Liver (tissue), 9 donors: ENCODE data around the gene KCNJ10. TPM values are rescaled to one million over a fixed set of nuclear protein-coding genes. Genes with fewer than 3 reads are reported as not detected.

Source experiments
- DNase-seq: peaks from one replicate; pipeline ENCODE4 v3.0.0-alpha.2; 2017; ENCODE audit warnings: low spot score
- H3K27ac ChIP-seq, 2 donors: one replicate each; pipeline ENCODE4 v1.7.0; 2013; ENCODE audit warnings: inconsistent platforms in 2 of 2, low read length in 2 of 2, control low read depth in 1 of 2, low read depth in 1 of 2, mild to moderate bottlenecking in 1 of 2
- H3K27me3 ChIP-seq, 4 donors: one replicate each; pipeline versions ENCODE4 v1.6.1 to v1.7.0; 2013; ENCODE audit warnings: low read length in 3 of 4, inconsistent platforms in 1 of 4, mild to moderate bottlenecking in 1 of 4, moderate library complexity in 1 of 4; ENCODE audit not compliant: control insufficient read depth in 4 of 4, insufficient read depth in 4 of 4
- H3K36me3 ChIP-seq, 4 donors: one replicate each; pipeline versions ENCODE4 v1.6.1 to v1.7.0; 2013; ENCODE audit warnings: low read length in 3 of 4, mild to moderate bottlenecking in 3 of 4, low read depth in 1 of 4, moderate library complexity in 1 of 4; ENCODE audit not compliant: control insufficient read depth in 4 of 4, insufficient read depth in 3 of 4
- H3K4me1 ChIP-seq, 4 donors: one replicate each; pipeline versions ENCODE4 v1.6.1 to v1.7.0; 2013; ENCODE audit warnings: low read length in 3 of 4, mild to moderate bottlenecking in 3 of 4, moderate library complexity in 1 of 4; ENCODE audit not compliant: control insufficient read depth in 4 of 4, insufficient read depth in 4 of 4
- H3K4me3 ChIP-seq, 3 donors: one replicate each; pipeline versions ENCODE4 v1.6.1 to v1.7.0; 2013; ENCODE audit warnings: low read length in 3 of 3, control low read depth in 1 of 3, low read depth in 1 of 3, mild to moderate bottlenecking in 1 of 3
- H3K9ac ChIP-seq, 2 donors: one replicate each; pipeline ENCODE4 v1.7.0; 2013; ENCODE audit warnings: low read length in 2 of 2, mild to moderate bottlenecking in 2 of 2, moderate library complexity in 2 of 2, control low read depth in 1 of 2, low read depth in 1 of 2
- H3K9me3 ChIP-seq, 4 donors: one replicate each; pipeline versions ENCODE4 v1.6.1 to v1.7.0; 2013; ENCODE audit warnings: low read length in 3 of 4; ENCODE audit not compliant: control insufficient read depth in 4 of 4
- EGR1 ChIP-seq, 2 donors: IDR thresholded peaks; 2 replicates each; pipeline ENCODE4 v1.6.1; 2016 to 2018; ENCODE audit warnings: antibody characterized with exemption in 2 of 2, low read depth in 2 of 2
- FOXA1 ChIP-seq: IDR thresholded peaks from 2 replicates; pipeline ENCODE4 v1.6.1; 2016; ENCODE audit warnings: antibody characterized with exemption
- FOXA2 ChIP-seq: IDR thresholded peaks from 2 replicates; pipeline ENCODE4 v1.6.1; 2016; ENCODE audit warnings: antibody characterized with exemption
- GABPA ChIP-seq, 2 donors: IDR thresholded peaks in 1 of 2; conservative IDR thresholded peaks in 1 of 2; 2 replicates each; pipeline ENCODE4 v1.6.1; 2016; ENCODE audit warnings: antibody characterized with exemption in 2 of 2, mild to moderate bottlenecking in 1 of 2, moderate library complexity in 1 of 2
- HNF4A ChIP-seq, 2 donors: conservative IDR thresholded peaks; 2 replicates each; pipeline ENCODE4 v1.6.1; 2016; ENCODE audit warnings: antibody characterized with exemption in 2 of 2, mild to moderate bottlenecking in 2 of 2
- HNF4G ChIP-seq: IDR thresholded peaks from 2 replicates; pipeline ENCODE4 v1.6.1; 2016; ENCODE audit warnings: antibody characterized with exemption
- JUND ChIP-seq, 2 donors: IDR thresholded peaks; 2 replicates each; pipeline ENCODE4 v1.6.1; 2016; ENCODE audit warnings: antibody characterized with exemption in 2 of 2
- MAX ChIP-seq: IDR thresholded peaks from 2 replicates; pipeline ENCODE4 v1.6.1; 2016; ENCODE audit warnings: antibody characterized with exemption
- NR2F2 ChIP-seq: IDR thresholded peaks from 2 replicates; pipeline ENCODE4 v1.6.1; 2016; ENCODE audit warnings: antibody characterized with exemption
- RAD21 ChIP-seq, 2 donors: IDR thresholded peaks; 2 replicates each; pipeline ENCODE4 v1.6.1; 2016; ENCODE audit warnings: antibody characterized with exemption in 2 of 2, mild to moderate bottlenecking in 2 of 2
- RXRA ChIP-seq, 2 donors: IDR thresholded peaks; 2 replicates each; pipeline ENCODE4 v1.6.1; 2017 to 2018; ENCODE audit warnings: antibody characterized with exemption in 2 of 2, mild to moderate bottlenecking in 1 of 2
- SP1 ChIP-seq: IDR thresholded peaks from 2 replicates; pipeline ENCODE4 v1.6.1; 2018; ENCODE audit warnings: antibody characterized with exemption, mild to moderate bottlenecking
- TAF1 ChIP-seq: conservative IDR thresholded peaks from 2 replicates; pipeline ENCODE4 v1.6.1; 2016; ENCODE audit warnings: antibody characterized with exemption, mild to moderate bottlenecking
- YY1 ChIP-seq: IDR thresholded peaks from 2 replicates; pipeline ENCODE4 v1.6.1; 2016; ENCODE audit warnings: antibody characterized with exemption, mild to moderate bottlenecking
- WGBS: extraction: QIAGEN DNeasy Blood & Tissue Kit; methylation state at CpG from one replicate; pipeline ENCODE4 v1.1.7; 2013; 5-methylcytosine and 5-hydroxymethylcytosine counted together
- polyA plus RNA-seq, 2 donors: library from polyadenylated mRNA; stranded (reverse) in 1 of 2; unstranded in 1 of 2; fragments of 200-250 nt in 1 of 2; fragments of >200 nt in 1 of 2; fragmentation: Nextera tagmentation in 1 of 2; extraction: Ambion mirVana in 1 of 2; gene quantifications; one replicate each; pipeline versions ENCODE4 v1.2.1 to v1.2.3, GENCODE V29; 2013 to 2015
- total RNA-seq, 2 donors: library from RNA; depleted of rRNA; stranded (reverse); fragments of >200 nt; gene quantifications; one replicate each; pipeline ENCODE4 v1.2.3, GENCODE V29; 2014
- TF ChIP-seq, protein P1 (sequence below): fragments of 150-350 bp; IDR thresholded peaks from 2 replicates; pipeline ENCODE4 v1.5.1; 2017; ENCODE audit warnings: improper control_type of control experiment, low read depth, low read length; ENCODE audit not compliant: missing input control
- TF ChIP-seq, protein P2 (sequence below): IDR thresholded peaks from 2 replicates; pipeline ENCODE4 v1.6.1; 2016; ENCODE audit warnings: antibody characterized with exemption, mild to moderate bottlenecking
- TF ChIP-seq, protein P3 (sequence below): IDR thresholded peaks from 2 replicates; pipeline ENCODE4 v1.6.1; 2016; ENCODE audit warnings: antibody characterized with exemption
- TF ChIP-seq, protein P4 (sequence below): IDR thresholded peaks from 2 replicates; pipeline ENCODE4 v1.6.1; 2016; ENCODE audit warnings: antibody characterized with exemption
- donor health status: healthy.
- donor health status: healthy.
- donor health status: healthy.
- donor health status: healthy.
- donor health status: healthy.

KCNJ10 gene
- total and polyA plus RNA-seq, 4 donors: 0.48 to 1.6 (median 0.52) TPM

GRCh38 chr1:159983681-159984080 lies 86.3 kb downstream of the KCNJ10 start:
- Histone ChIP-seq H3K4me1 (peaks cover 0 to 3% (median 0%) of the 10 kb centered on the region in 4 donors), H3K9ac (no peak overlapping the region), H3K9me3 (no peaks in the 10 kb centered on the region), H3K27ac (no peak overlapping the region), H3K27me3 (no peaks in the 10 kb centered on the region), H3K36me3 (no peaks in the 10 kb centered on the region), H3K4me3 (no peak overlapping the region)
- WGBS: 79% methylated on average over 5 of the region's 5 CpGs
- DNase-seq: no peak
- TF ChIP-seq HNF4A (conservative IDR thresholded peaks at IDR 0.05): no peak
- no peak for TF ChIP-seq GABPA (IDR thresholded peaks at IDR 0.05 in 1 of 2, conservative IDR thresholded peaks at IDR 0.05 in 1 of 2)
- TF ChIP-seq, protein P1, sequence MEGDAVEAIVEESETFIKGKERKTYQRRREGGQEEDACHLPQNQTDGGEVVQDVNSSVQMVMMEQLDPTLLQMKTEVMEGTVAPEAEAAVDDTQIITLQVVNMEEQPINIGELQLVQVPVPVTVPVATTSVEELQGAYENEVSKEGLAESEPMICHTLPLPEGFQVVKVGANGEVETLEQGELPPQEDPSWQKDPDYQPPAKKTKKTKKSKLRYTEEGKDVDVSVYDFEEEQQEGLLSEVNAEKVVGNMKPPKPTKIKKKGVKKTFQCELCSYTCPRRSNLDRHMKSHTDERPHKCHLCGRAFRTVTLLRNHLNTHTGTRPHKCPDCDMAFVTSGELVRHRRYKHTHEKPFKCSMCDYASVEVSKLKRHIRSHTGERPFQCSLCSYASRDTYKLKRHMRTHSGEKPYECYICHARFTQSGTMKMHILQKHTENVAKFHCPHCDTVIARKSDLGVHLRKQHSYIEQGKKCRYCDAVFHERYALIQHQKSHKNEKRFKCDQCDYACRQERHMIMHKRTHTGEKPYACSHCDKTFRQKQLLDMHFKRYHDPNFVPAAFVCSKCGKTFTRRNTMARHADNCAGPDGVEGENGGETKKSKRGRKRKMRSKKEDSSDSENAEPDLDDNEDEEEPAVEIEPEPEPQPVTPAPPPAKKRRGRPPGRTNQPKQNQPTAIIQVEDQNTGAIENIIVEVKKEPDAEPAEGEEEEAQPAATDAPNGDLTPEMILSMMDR: no peak

DNA sequence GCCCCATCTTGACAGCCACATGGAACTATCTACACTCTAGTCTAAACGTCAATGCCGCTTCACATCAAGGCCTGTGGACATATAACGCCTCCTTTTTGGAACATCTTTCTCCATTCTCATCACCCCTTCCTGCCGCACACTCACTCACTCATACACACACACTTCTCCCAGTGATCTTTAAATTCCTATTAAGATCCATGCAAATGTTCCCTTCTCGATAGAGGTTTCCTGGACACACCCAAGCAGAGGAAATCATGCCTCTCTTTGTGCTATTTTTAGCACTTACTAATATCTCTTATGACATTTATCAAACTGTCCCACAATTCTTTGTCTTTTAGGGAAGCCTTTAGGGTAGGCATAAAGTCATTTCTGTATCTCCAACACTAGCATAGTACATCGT lies 87.7 kb downstream of the KCNJ10 start:
- H3K4me3 ChIP-seq: no peak overlapping the region
- DNase-seq: no peak
- H3K9ac ChIP-seq: no peak overlapping the region
- no peaks in the 10 kb centered on the region for H3K9me3 ChIP-seq
- H3K27ac ChIP-seq: no peak overlapping the region
- H3K36me3 ChIP-seq: no peaks in the 10 kb centered on the region
- peaks cover 0 to 3% (median 0%) of the 10 kb centered on the region in 4 donors for H3K4me1 ChIP-seq
- no peak for TF ChIP-seq GABPA (IDR thresholded peaks at IDR 0.05 in 1 of 2, conservative IDR thresholded peaks at IDR 0.05 in 1 of 2)
- TF ChIP-seq, protein P2, sequence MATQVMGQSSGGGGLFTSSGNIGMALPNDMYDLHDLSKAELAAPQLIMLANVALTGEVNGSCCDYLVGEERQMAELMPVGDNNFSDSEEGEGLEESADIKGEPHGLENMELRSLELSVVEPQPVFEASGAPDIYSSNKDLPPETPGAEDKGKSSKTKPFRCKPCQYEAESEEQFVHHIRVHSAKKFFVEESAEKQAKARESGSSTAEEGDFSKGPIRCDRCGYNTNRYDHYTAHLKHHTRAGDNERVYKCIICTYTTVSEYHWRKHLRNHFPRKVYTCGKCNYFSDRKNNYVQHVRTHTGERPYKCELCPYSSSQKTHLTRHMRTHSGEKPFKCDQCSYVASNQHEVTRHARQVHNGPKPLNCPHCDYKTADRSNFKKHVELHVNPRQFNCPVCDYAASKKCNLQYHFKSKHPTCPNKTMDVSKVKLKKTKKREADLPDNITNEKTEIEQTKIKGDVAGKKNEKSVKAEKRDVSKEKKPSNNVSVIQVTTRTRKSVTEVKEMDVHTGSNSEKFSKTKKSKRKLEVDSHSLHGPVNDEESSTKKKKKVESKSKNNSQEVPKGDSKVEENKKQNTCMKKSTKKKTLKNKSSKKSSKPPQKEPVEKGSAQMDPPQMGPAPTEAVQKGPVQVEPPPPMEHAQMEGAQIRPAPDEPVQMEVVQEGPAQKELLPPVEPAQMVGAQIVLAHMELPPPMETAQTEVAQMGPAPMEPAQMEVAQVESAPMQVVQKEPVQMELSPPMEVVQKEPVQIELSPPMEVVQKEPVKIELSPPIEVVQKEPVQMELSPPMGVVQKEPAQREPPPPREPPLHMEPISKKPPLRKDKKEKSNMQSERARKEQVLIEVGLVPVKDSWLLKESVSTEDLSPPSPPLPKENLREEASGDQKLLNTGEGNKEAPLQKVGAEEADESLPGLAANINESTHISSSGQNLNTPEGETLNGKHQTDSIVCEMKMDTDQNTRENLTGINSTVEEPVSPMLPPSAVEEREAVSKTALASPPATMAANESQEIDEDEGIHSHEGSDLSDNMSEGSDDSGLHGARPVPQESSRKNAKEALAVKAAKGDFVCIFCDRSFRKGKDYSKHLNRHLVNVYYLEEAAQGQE: no peak
- no peak for TF ChIP-seq NR2F2
- no peak for TF ChIP-seq RAD21 (IDR thresholded peaks at IDR 0.05)
- no peak for TF ChIP-seq TAF1
- no peak for TF ChIP-seq FOXA2
- no peak for TF ChIP-seq RXRA (IDR thresholded peaks at IDR 0.05)
- TF ChIP-seq EGR1 (IDR thresholded peaks at IDR 0.05; ENCODE audit: low read depth in 2 of 2): no peak
- TF ChIP-seq, protein P1: no peak
- TF ChIP-seq HNF4A (conservative IDR thresholded peaks at IDR 0.05): no peak
- TF ChIP-seq JUND (IDR thresholded peaks at IDR 0.05): no peak
- TF ChIP-seq HNF4G: no peak
- no peak for TF ChIP-seq FOXA1
- TF ChIP-seq, protein P3, sequence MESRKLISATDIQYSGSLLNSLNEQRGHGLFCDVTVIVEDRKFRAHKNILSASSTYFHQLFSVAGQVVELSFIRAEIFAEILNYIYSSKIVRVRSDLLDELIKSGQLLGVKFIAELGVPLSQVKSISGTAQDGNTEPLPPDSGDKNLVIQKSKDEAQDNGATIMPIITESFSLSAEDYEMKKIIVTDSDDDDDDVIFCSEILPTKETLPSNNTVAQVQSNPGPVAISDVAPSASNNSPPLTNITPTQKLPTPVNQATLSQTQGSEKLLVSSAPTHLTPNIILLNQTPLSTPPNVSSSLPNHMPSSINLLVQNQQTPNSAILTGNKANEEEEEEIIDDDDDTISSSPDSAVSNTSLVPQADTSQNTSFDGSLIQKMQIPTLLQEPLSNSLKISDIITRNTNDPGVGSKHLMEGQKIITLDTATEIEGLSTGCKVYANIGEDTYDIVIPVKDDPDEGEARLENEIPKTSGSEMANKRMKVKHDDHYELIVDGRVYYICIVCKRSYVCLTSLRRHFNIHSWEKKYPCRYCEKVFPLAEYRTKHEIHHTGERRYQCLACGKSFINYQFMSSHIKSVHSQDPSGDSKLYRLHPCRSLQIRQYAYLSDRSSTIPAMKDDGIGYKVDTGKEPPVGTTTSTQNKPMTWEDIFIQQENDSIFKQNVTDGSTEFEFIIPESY: no peak
- no peak for TF ChIP-seq MAX
- TF ChIP-seq, protein P4, sequence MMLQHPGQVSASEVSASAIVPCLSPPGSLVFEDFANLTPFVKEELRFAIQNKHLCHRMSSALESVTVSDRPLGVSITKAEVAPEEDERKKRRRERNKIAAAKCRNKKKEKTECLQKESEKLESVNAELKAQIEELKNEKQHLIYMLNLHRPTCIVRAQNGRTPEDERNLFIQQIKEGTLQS: no peak
- TF ChIP-seq YY1: no peak
- TF ChIP-seq SP1: no peak
- no peaks in the 10 kb centered on the region for H3K27me3 ChIP-seq
- WGBS: 71% methylated on average over 6 of the region's 6 CpGs
